ENCODE measurements around the gene CFAP410.

The CFAP410 gene

DNA sequence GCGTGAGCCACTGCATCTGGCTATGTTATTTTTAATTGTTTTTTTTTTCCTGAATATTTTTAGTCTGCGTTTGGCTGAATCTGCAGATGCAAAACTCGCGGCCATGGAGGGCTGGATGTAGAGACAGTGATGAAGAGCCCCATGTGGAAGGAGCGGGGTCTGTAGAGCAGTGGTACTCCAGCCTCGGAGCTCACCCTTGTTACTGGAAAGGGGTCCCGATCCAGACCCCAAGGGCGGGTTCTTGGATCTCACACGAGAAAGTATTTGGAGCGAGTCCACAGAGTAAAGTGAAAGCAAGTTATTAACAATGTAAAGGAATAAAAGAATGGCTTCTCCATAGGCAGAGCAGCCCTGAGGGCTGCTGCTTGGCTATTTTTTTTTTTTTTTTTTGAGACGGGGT lies 17.0 kb upstream of the CFAP410 start:
- TF ChIP-seq, protein P1, sequence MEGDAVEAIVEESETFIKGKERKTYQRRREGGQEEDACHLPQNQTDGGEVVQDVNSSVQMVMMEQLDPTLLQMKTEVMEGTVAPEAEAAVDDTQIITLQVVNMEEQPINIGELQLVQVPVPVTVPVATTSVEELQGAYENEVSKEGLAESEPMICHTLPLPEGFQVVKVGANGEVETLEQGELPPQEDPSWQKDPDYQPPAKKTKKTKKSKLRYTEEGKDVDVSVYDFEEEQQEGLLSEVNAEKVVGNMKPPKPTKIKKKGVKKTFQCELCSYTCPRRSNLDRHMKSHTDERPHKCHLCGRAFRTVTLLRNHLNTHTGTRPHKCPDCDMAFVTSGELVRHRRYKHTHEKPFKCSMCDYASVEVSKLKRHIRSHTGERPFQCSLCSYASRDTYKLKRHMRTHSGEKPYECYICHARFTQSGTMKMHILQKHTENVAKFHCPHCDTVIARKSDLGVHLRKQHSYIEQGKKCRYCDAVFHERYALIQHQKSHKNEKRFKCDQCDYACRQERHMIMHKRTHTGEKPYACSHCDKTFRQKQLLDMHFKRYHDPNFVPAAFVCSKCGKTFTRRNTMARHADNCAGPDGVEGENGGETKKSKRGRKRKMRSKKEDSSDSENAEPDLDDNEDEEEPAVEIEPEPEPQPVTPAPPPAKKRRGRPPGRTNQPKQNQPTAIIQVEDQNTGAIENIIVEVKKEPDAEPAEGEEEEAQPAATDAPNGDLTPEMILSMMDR (IDR thresholded peaks at IDR 0.05; ENCODE audit: low read length, missing control alignments), result no peak
- no peak overlapping the region for H3K4me3 ChIP-seq (replicated peaks; ENCODE audit: low read depth, low read length)
- DNase-seq (ENCODE audit: low read depth), result no peak

DNA sequence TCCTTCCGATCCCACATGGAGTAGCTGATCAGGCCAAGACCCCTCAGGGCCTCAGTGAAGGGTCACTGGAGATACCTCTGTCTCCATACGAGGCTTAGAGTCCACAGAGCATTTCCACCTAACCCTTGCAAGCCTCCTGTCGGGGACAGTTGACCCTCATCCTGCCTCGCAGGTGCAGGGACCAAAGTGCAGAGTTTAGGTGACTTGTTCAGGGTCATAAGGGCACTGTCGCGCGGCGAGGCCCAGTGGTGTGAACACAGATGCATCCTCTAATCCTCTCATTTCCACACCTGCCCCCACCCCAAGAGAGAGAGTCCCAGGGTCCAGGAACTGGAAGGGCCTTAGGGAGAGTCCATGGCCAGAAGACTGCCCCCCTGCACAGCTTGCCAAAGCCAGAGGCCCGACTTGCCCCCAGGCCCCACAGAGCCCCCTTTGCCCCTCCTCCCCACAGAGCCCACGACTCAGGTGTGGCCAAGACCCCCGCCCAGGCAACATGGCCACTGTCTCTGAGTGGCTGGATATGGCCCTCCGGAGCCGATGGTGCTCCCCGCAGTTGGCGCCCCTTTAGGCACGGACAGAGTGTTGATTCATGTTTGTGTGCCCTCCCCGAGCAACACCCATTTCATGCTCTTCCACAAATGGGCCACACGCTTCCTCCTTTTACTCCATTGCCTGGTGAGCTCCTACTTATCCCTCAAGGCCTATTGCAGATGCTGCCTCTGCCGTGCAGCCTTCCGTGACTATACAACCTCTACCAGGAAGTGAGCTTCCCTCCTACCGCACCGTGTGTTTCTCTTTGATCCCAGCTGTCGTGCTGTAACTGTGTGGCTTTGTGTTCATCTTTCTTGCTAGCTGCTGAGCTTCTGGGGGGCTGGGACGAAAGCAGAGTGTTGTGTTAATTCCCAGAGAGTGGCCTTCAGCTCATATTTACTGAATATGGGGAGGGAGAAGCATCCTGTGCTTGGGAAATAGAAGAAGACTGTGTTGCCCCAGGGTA lies 15.9 kb upstream of the CFAP410 start:
- TF ChIP-seq, protein P1 (IDR thresholded peaks at IDR 0.05; ENCODE audit: low read length, missing control alignments), result no peak
- no peak overlapping the region for H3K4me3 ChIP-seq (replicated peaks; ENCODE audit: low read depth, low read length)
- no peak for DNase-seq (ENCODE audit: low read depth)

DNA sequence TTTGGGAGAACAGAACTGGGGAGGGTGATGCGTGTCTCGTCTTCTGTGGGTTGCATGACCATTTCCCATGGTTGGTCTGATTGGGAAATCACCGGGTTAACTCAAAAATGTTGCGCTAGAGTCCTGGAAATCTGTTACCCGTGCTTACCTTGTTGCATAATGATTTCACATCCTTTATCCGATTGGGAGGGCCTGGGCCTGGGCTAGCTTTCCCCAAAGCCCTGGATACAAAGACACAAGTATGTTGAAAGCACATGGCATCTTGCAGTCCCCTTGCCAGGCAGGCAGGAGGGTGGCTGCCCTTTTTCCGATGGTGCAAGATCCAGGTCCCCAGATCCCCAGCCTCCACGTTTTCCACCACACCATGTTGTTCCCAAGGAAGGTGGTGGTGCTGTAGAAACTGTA lies 14.8 kb upstream of the CFAP410 start:
- no peak overlapping the region for H3K4me3 ChIP-seq (replicated peaks; ENCODE audit: low read depth, low read length)
- TF ChIP-seq, protein P1 (IDR thresholded peaks at IDR 0.05; ENCODE audit: low read length, missing control alignments), result no peak
- DNase-seq (ENCODE audit: low read depth), result no peak

DNA sequence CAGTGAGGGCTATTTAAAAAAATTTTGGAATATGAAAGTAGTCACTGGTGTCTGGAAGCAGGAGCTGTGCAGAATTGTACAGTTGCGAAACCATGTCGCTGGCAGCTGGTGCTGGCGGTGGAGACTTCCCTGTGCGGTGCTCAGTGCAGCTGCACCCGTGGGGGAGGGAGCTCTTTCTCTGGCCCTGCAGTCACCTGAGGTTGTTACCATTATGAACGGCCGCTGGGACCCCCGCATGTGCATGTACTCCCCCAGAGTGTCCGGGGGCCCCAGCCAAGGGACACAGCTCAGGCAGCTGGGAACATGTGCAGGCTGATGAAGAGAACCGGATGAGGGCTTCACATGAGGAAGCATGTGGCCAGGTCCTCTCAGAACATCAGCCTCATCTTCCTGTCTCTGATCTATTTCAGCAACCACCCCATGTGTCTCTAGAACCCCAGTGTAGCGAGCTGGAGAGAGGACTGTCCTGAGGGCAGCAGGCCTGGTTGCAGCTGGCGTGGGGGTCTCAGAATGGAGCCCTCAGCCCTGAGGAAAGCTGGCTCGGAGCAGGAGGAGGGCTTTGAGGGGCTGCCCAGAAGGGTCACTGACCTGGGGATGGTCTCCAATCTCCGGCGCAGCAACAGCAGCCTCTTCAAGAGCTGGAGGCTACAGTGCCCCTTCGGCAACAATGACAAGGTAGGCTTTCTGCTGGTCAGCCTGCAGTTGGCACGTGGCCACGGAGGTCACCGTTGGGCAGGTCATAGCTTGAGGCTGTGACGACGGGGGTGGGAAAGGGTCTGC lies 14.2 kb upstream of the CFAP410 start, which contains the start of gene TRPM2:
TSS of gene TRPM2 (plus strand) at position 431 of the 780 bp plus-strand sequence. CDS start at position 511, 80 bp downstream.
- DNase-seq (ENCODE audit: low read depth), result peak; percentile 50
- TF ChIP-seq, protein P1 (IDR thresholded peaks at IDR 0.05; ENCODE audit: low read length, missing control alignments), result no peak
- H3K4me3 ChIP-seq (replicated peaks; ENCODE audit: low read depth, low read length), result no peak within 1 kb of the TSS

DNA sequence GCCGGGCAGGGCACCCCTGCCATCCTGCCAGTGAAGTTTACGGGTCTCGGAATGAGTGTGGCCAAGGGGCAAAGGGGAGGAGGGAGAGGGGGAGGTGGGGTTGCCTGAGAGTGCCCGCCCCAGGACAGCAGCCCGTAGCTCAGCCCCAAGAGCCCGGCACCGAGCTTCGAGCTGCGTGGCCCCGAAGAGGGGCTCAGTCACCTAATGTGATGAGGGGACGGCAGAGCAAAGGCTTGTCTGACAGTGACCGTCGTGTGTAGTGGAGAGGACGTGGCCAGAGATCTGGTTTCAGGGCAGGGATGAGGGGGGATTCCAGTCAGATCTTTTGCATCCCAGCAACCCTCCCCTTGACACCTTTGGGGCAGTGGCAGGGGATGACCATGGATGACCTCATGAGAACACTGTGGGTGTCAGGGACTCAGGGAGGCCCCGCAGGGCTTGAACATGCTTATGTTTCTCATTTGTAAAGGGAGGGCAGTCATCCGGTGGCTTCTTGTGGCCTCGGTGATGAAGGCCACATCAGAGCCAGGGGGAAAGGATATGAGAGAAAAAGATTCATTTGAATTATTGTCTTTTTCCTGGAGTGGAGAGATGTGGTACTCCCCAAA lies 13.2 kb upstream of the CFAP410 start:
- DNase-seq (ENCODE audit: low read depth), result no peak
- TF ChIP-seq, protein P1 (IDR thresholded peaks at IDR 0.05; ENCODE audit: low read length, missing control alignments), result no peak
- H3K4me3 ChIP-seq (replicated peaks; ENCODE audit: low read depth, low read length), result no peak overlapping the region

DNA sequence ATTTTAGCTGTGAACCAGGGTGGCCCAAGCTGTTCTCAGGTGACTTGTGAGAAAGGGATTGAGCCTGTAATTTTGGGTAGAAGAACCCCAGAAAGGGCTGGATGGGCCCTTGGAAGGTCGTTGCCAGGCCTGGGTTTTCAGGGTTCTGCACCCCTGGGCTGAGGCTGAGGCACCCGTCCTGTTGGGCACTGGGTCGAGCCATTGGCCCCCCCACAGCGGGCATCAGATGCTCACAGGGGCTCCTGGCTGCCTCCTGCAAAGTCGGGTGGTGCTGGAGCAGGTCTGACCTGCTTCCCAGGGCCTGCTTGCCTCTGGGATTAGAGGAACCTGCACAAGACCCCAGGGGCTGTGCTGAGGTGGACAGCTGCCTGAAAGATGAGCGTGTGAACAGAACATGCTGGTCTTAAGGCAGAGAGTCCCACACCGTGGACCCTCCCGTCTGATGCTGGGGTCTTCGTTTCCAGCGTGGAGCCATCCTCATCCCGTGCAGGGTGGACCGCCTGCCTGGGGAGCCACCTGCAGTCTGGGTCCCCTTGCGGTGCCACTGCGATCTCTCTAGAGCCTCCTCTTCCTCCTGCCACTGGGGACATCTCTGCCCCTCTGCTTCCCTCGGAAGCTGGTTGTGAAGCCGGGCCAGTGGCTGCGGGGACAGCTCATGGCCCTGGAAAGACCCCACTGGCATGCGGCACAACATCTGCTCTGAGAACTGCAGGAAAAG lies 12.5 kb upstream of the CFAP410 start:
- H3K4me3 ChIP-seq (replicated peaks; ENCODE audit: low read depth, low read length), result no peak overlapping the region
- no peak for DNase-seq (ENCODE audit: low read depth)
- TF ChIP-seq, protein P1 (IDR thresholded peaks at IDR 0.05; ENCODE audit: low read length, missing control alignments), result no peak

Measured in fibroblast of pulmonary artery (primary cell).